Measurements from ENCODE around the gene TRIM25.

DNA sequence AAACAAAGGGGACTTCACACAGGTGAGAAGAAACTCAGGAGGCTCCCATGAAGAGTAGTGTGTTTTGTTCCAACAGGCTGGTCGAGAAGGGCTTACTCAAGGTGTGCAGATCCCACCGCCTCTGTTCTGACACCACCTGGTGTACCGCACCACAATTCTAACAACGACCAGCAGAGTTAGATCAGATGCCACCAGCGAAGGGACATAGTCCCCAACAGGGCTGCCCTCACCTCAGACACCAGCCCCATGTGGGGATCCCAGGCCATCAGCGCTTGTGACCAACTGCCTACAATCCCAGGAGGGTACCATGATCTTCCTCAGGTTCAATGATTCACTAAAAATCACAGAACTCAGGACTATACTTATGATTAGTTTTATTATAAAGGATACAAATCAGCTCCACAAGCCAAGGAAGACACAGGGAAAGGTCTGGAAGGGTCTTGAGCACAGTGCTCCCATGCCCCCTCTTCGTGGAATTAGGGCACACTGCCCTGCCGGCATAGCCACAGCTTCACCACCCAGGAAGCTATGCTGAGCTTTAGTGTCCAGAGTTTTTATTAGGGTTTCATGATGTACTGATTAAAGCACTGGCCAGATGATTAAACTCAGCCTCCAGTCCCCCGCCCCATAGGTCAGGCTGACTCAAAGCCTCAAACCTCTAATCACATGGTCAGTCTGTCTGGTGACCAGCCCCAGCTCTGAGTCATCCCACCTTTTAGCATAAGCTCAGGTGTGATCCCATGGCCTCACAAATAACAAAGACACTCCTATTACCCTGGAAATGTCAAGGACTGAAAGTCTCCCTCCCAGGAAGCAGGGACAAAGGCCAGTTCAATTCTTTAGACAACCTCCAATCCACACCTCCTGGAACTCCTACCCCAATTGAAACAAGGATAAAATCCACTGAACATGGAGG, 26.0 kb downstream of the TRIM25 start:
- TF ChIP-seq, protein P1, sequence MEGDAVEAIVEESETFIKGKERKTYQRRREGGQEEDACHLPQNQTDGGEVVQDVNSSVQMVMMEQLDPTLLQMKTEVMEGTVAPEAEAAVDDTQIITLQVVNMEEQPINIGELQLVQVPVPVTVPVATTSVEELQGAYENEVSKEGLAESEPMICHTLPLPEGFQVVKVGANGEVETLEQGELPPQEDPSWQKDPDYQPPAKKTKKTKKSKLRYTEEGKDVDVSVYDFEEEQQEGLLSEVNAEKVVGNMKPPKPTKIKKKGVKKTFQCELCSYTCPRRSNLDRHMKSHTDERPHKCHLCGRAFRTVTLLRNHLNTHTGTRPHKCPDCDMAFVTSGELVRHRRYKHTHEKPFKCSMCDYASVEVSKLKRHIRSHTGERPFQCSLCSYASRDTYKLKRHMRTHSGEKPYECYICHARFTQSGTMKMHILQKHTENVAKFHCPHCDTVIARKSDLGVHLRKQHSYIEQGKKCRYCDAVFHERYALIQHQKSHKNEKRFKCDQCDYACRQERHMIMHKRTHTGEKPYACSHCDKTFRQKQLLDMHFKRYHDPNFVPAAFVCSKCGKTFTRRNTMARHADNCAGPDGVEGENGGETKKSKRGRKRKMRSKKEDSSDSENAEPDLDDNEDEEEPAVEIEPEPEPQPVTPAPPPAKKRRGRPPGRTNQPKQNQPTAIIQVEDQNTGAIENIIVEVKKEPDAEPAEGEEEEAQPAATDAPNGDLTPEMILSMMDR (IDR thresholded peaks at IDR 0.05) = no peak
- TF ChIP-seq POLR2A (IDR thresholded peaks at IDR 0.05) = no peak
